ENCODE results near the gene GYPB. TPM values are rescaled to one million over a fixed set of nuclear protein-coding genes. Genes with fewer than 3 reads are reported as not detected.
"Not testable (repeated sequence)": the region's sequence is repeated elsewhere in the genome, so short reads cannot be mapped to it uniquely, and the experiment has no call there.

GYPB gene
- total RNA-seq, 1 experiment from 2014 or later, result not detected

DNA sequence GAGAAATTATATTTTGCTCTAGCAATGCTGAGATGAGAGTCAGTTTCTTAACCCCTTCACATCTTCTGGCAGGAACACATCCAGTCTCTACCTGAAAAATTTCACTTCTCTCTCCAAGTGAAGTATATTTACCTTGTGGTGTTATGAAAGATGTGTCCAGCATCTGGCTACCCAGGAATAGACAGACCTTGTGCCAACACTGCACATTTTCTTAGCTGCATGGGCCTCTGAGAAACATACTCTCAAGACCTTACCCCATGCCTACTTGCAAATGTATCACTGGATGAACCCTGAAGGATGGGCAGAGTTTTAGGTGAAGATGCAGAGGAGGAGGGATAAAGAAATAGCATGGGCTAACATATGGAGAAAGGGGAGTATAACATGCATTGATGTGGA lies 13.6 kb downstream of the GYPB start:
- DNase-seq (ENCODE audit: low read depth, low spot score); H3K9me3 ChIP-seq (ENCODE audit: control insufficient read depth, insufficient read depth, low read depth, low read length); H3K4me3 ChIP-seq (ENCODE audit: low read depth in 2 of 2, low read length in 2 of 2); H3K4me1 ChIP-seq (ENCODE audit: control insufficient read depth, insufficient read depth, low read length); H3K27ac ChIP-seq (ENCODE audit: low read length); H3K36me3 ChIP-seq (ENCODE audit: control insufficient read depth, insufficient read depth, low read length); ATAC-seq; in situ Hi-C loops (cut with HindIII; ENCODE audit: low pct_unique_long_range_greater_than_20kb, low sequenced_read_pairs); CTCF ChIA-PET; BruUV-seq (replicated peaks); POLR2A ChIA-PET; H3K27me3 ChIP-seq (ENCODE audit: control insufficient read depth, insufficient read depth, low read length); intact Hi-C loops (cut with micrococcal nuclease; ENCODE audit: unreplicated experiment): not testable (repeated sequence)

DNA sequence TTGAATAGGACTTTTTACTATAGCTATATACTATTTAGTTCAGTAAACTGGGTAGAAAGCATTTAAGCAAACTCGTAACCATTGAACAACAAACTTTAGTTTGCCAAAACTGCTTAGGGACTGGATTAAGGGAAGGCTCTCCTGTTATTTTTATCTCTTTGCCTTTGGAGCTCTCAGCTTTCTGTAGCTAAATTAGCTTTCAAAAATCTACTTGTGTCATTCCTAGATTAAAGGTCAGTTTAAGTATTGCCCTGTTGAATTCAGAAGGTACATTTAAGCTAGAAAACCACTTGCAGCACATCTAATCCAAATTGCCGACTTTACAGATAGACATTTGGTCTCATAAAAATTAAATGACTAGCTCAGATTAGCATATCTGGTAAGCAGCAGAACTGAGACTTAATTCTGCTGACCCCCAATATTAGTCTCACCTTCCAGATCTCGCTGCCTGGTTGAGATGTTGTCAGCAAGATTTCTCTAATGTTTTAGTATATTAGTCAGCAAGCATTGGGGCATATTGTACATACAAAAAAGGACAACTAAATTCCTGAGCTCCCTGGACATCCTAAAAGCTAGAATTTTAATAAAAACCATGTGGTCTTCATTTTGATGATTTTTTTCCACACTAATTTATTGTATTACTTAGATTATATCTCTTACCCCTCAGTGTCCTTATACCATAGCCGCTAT lies 14.2 kb downstream of the GYPB start:
- POLR2A ChIA-PET; BruUV-seq (replicated peaks); H3K27me3 ChIP-seq (ENCODE audit: control insufficient read depth, insufficient read depth, low read length); H3K4me3 ChIP-seq (ENCODE audit: low read depth in 2 of 2, low read length in 2 of 2); H3K36me3 ChIP-seq (ENCODE audit: control insufficient read depth, insufficient read depth, low read length); DNase-seq (ENCODE audit: low read depth, low spot score); H3K9me3 ChIP-seq (ENCODE audit: control insufficient read depth, insufficient read depth, low read depth, low read length); H3K4me1 ChIP-seq (ENCODE audit: control insufficient read depth, insufficient read depth, low read length); in situ Hi-C loops (cut with HindIII; ENCODE audit: low pct_unique_long_range_greater_than_20kb, low sequenced_read_pairs); intact Hi-C loops (cut with micrococcal nuclease; ENCODE audit: unreplicated experiment); CTCF ChIA-PET; ATAC-seq; H3K27ac ChIP-seq (ENCODE audit: low read length): not testable (repeated sequence)

DNA sequence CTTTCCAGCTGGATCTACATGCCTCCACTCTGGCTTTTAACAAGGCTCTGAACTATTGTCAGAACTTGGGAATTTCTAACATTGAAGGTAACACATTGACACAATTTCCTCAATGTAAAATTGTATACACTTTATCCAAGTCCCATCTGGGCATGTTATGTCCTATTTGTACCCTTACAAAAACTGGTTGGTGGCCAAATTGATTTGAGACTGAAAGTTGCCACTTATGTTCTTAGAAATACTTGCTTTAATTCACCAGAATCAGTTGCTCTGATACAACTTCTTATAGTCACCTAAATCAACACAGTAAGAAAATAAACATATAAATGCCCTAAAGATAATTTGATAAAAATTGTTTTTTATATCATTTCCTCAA lies 15.3 kb downstream of the GYPB start:
- CTCF ChIA-PET; intact Hi-C loops (cut with micrococcal nuclease; ENCODE audit: unreplicated experiment); H3K27me3 ChIP-seq (ENCODE audit: control insufficient read depth, insufficient read depth, low read length); in situ Hi-C loops (cut with HindIII; ENCODE audit: low pct_unique_long_range_greater_than_20kb, low sequenced_read_pairs); H3K27ac ChIP-seq (ENCODE audit: low read length); H3K9me3 ChIP-seq (ENCODE audit: control insufficient read depth, insufficient read depth, low read depth, low read length); H3K4me3 ChIP-seq (ENCODE audit: low read depth in 2 of 2, low read length in 2 of 2); DNase-seq (ENCODE audit: low read depth, low spot score); BruUV-seq (replicated peaks); H3K4me1 ChIP-seq (ENCODE audit: control insufficient read depth, insufficient read depth, low read length); POLR2A ChIA-PET; ATAC-seq; H3K36me3 ChIP-seq (ENCODE audit: control insufficient read depth, insufficient read depth, low read length): not testable (repeated sequence)

DNA sequence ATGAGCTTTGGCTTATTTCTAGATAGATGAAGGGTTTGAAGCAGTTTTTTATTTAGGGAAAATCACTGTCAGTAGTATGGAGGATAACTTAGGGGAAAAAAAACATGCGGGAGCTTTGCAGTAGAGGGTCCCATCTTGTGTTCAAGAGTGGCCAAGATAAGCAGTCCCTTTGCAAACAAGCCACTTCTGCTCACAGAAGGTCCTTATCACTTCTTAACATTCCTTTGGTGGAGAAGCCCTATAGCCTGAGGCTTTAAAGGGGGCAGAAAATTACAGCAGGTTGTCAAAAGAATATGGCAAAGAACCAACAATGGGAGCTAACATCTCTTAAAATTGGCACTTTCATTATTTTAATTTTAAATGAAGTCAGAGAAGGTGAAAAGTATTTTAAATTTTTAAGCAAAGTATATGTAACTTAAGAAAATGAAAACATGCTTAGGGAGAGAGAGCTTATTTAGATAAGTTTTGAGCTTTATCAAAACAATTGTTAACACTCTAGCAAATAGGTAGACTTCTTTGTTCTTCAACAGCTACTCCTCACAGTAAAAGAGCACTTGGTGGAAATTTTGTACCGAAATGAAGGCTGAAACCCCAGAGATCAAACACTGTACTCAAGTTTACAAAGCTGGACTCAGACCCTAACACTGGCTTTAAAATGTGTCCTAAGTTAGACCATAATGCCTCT lies 15.8 kb downstream of the GYPB start:
- CTCF ChIA-PET; POLR2A ChIA-PET; intact Hi-C loops (cut with micrococcal nuclease; ENCODE audit: unreplicated experiment); H3K9me3 ChIP-seq (ENCODE audit: control insufficient read depth, insufficient read depth, low read depth, low read length); H3K4me1 ChIP-seq (ENCODE audit: control insufficient read depth, insufficient read depth, low read length); in situ Hi-C loops (cut with HindIII; ENCODE audit: low pct_unique_long_range_greater_than_20kb, low sequenced_read_pairs); BruUV-seq (replicated peaks); ATAC-seq; H3K36me3 ChIP-seq (ENCODE audit: control insufficient read depth, insufficient read depth, low read length); H3K27ac ChIP-seq (ENCODE audit: low read length); H3K4me3 ChIP-seq (ENCODE audit: low read depth in 2 of 2, low read length in 2 of 2); H3K27me3 ChIP-seq (ENCODE audit: control insufficient read depth, insufficient read depth, low read length); DNase-seq (ENCODE audit: low read depth, low spot score): not testable (repeated sequence)

DNA sequence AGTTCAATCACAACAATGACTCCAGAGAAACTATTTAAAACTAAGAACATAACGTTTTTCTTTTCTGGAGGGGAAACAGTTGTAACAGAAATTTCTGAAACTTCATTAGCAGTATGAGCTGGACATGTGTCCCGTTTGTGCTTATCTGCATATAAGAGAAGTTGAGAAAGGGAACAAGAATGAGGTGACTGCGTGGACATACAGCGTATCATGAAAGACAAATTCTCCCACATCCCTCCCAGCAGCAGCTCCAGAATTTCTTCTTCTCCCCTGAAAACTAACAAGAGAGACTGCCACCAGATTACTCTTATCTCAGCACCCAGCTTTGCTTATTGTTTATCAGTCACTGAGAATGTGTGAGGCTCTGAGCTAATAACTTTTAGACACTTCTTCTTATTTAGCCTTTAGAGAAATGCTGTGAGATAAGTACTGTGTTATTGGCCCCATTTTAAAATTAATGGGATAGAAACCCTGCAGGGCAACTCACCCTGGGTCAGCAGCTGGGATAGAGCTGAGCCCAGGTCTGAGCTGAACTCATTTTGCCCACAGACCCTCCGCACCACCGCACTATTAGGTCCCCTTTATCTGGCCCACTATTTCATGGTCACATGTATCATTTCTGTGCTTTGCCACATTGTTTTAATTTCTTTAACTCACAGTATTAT lies 18.7 kb downstream of the GYPB start:
- DNase-seq (ENCODE audit: low read depth, low spot score); H3K27ac ChIP-seq (ENCODE audit: low read length); POLR2A ChIA-PET; BruUV-seq (replicated peaks); H3K4me1 ChIP-seq (ENCODE audit: control insufficient read depth, insufficient read depth, low read length); ATAC-seq; H3K36me3 ChIP-seq (ENCODE audit: control insufficient read depth, insufficient read depth, low read length); CTCF ChIA-PET; in situ Hi-C loops (cut with HindIII; ENCODE audit: low pct_unique_long_range_greater_than_20kb, low sequenced_read_pairs); H3K27me3 ChIP-seq (ENCODE audit: control insufficient read depth, insufficient read depth, low read length); H3K4me3 ChIP-seq (ENCODE audit: low read depth in 2 of 2, low read length in 2 of 2); intact Hi-C loops (cut with micrococcal nuclease; ENCODE audit: unreplicated experiment); H3K9me3 ChIP-seq (ENCODE audit: control insufficient read depth, insufficient read depth, low read depth, low read length): not testable (repeated sequence)

DNA sequence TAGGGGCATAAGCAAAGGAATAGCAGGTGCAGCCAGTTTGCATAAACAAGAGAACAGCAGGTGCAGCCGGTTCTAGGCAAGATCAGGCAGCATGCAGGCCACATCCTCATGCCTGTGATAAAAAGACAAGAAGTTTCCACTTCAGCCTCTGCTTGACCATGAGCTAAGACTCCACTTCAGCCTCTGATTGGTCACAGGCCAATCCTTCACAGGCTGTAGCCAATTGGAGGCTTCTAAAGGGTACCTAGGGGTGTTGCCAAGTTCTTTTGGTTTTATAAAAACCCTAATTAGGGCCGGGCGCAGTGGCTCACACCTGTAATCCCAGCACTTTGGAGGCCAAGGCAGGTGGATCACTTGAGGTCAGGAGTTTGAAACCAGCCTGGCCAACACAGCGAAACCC lies 23.0 kb downstream of the GYPB start:
- H3K4me1 ChIP-seq (ENCODE audit: control insufficient read depth, insufficient read depth, low read length); DNase-seq (ENCODE audit: low read depth, low spot score); H3K4me3 ChIP-seq (ENCODE audit: low read depth in 2 of 2, low read length in 2 of 2); H3K27me3 ChIP-seq (ENCODE audit: control insufficient read depth, insufficient read depth, low read length); H3K36me3 ChIP-seq (ENCODE audit: control insufficient read depth, insufficient read depth, low read length); H3K9me3 ChIP-seq (ENCODE audit: control insufficient read depth, insufficient read depth, low read depth, low read length); CTCF ChIA-PET; POLR2A ChIA-PET; intact Hi-C loops (cut with micrococcal nuclease; ENCODE audit: unreplicated experiment); ATAC-seq; in situ Hi-C loops (cut with HindIII; ENCODE audit: low pct_unique_long_range_greater_than_20kb, low sequenced_read_pairs); BruUV-seq (replicated peaks); H3K27ac ChIP-seq (ENCODE audit: low read length): not testable (repeated sequence)

DNA sequence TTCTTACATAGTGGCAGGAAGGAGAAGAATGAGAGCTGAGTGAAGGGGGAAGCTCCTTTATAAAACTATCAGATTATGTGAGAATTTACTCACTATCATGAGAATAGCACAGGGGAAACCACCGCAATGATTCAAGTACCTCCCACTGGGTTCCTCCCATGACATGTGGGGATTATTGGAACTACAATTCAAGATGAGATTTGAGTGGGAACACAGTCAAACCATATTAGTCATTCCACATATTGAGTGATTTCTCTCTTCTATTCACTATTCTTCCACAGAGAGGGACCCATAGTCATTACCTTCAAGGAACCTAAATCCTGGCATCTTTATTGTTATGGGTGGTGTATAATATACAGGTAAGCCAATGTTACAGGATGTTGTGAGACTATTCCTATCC lies 27.4 kb downstream of the GYPB start:
- H3K9me3 ChIP-seq (ENCODE audit: control insufficient read depth, insufficient read depth, low read depth, low read length); POLR2A ChIA-PET; H3K27me3 ChIP-seq (ENCODE audit: control insufficient read depth, insufficient read depth, low read length); H3K4me1 ChIP-seq (ENCODE audit: control insufficient read depth, insufficient read depth, low read length); H3K36me3 ChIP-seq (ENCODE audit: control insufficient read depth, insufficient read depth, low read length); ATAC-seq; H3K27ac ChIP-seq (ENCODE audit: low read length); intact Hi-C loops (cut with micrococcal nuclease; ENCODE audit: unreplicated experiment); H3K4me3 ChIP-seq (ENCODE audit: low read depth in 2 of 2, low read length in 2 of 2); BruUV-seq (replicated peaks); DNase-seq (ENCODE audit: low read depth, low spot score); CTCF ChIA-PET; in situ Hi-C loops (cut with HindIII; ENCODE audit: low pct_unique_long_range_greater_than_20kb, low sequenced_read_pairs): not testable (repeated sequence)
